Measurements from ENCODE around the gene CDH18.

The CDH18 gene

GRCh38 chr5:19492861-19493260 lies 495.1 kb downstream of the CDH18 start:
- in situ Hi-C loops (cut with MboI; ENCODE audit: low sequenced_read_pairs) = no loop called here

GRCh38 chr5:19488786-19489185 lies 499.2 kb downstream of the CDH18 start:
- in situ Hi-C loops (cut with MboI; ENCODE audit: low sequenced_read_pairs) = no loop called here

- in situ Hi-C loops (cut with MboI; ENCODE audit: low sequenced_read_pairs) = no loop called here
Measured at GRCh38 chr5:19487480-19487879, 500.5 kb downstream of the CDH18 start.

GRCh38 chr5:19479562-19479961 lies 508.4 kb downstream of the CDH18 start:
- in situ Hi-C loops (cut with MboI; ENCODE audit: low sequenced_read_pairs) = no loop called here

- in situ Hi-C loops (cut with MboI; ENCODE audit: low sequenced_read_pairs) = no loop called here
Measured at GRCh38 chr5:19462019-19462418, 526.0 kb downstream of the CDH18 start.

GRCh38 chr5:19424506-19424905 lies 563.5 kb downstream of the CDH18 start:
- in situ Hi-C loops (cut with MboI; ENCODE audit: low sequenced_read_pairs) = no loop called here

Measured in HL-60/S4 treated with phorbol 12-myristate 13-acetate at 8.2 ng/mL for 4 days and 3 days (cell line).